Endodermal cell (in vitro differentiated cells): ENCODE results near the gene ZNF680. TPM values are rescaled to one million over a fixed set of nuclear protein-coding genes. Genes with fewer than 3 reads are reported as not detected.

Source experiments
- DNase-seq: peaks from one replicate; pipeline ENCODE4 v3.0.0-alpha.2; 2017
- H3K27ac ChIP-seq: 2 replicates; pipeline ENCODE4 v1.5.1; 2013; ENCODE audit warnings: mild to moderate bottlenecking, low read depth, low read length, moderate library complexity
- H3K27me3 ChIP-seq: 2 replicates; pipeline ENCODE4 v1.6.1; 2013; ENCODE audit warnings: mild to moderate bottlenecking, low read length, moderate library complexity; ENCODE audit not compliant: insufficient read depth, control insufficient read depth, poor library complexity, severe bottlenecking
- H3K36me3 ChIP-seq: 2 replicates; pipeline ENCODE4 v1.7.0; 2013; ENCODE audit warnings: mild to moderate bottlenecking, low read length, moderate library complexity; ENCODE audit not compliant: control insufficient read depth, insufficient read depth
- H3K4me1 ChIP-seq: one replicate; pipeline ENCODE4 v1.7.0; 2013; ENCODE audit warnings: low read length; ENCODE audit not compliant: control insufficient read depth, insufficient read depth
- H3K4me3 ChIP-seq: 2 replicates; pipeline ENCODE4 v1.5.1; 2013; ENCODE audit warnings: mild to moderate bottlenecking, low read length, moderate library complexity
- H3K9ac ChIP-seq: 2 replicates; pipeline ENCODE4 v1.6.1; 2013; ENCODE audit warnings: mild to moderate bottlenecking, low read length, moderate library complexity; ENCODE audit not compliant: poor library complexity, severe bottlenecking; ENCODE audit errors: extremely low read depth
- H3K9me3 ChIP-seq: 2 replicates; pipeline ENCODE4 v1.6.1; 2013; ENCODE audit warnings: mild to moderate bottlenecking, low read length, moderate library complexity; ENCODE audit not compliant: control insufficient read depth
- H3K27ac Mint-ChIP-seq: 2 replicates; pipeline ENCODE4 v1.8.0; 2020; ENCODE audit warnings: mixed read lengths
- H3K27me3 Mint-ChIP-seq: 2 replicates; pipeline ENCODE4 v1.8.0; 2021; ENCODE audit warnings: mild to moderate bottlenecking, mixed read lengths; ENCODE audit not compliant: insufficient read depth
- H3K36me3 Mint-ChIP-seq: 2 replicates; pipeline ENCODE4 v1.8.0; 2020; ENCODE audit warnings: low read depth, mixed read lengths
- H3K4me1 Mint-ChIP-seq: 2 replicates; pipeline ENCODE4 v1.8.0; 2020; ENCODE audit warnings: mixed read lengths
- H3K4me3 Mint-ChIP-seq: 2 replicates; pipeline ENCODE4 v1.8.0; 2020; ENCODE audit warnings: mild to moderate bottlenecking, moderate library complexity, mixed read lengths
- H3K9me3 Mint-ChIP-seq: 2 replicates; pipeline ENCODE4 v1.8.0; 2020; ENCODE audit warnings: mild to moderate bottlenecking, mixed read lengths
- CTCF ChIP-seq: fragments of 200-600 bp; sonication (generic); conservative IDR thresholded peaks from 2 replicates; pipeline ENCODE4 v1.5.0; 2021; ENCODE audit warnings: antibody characterized with exemption, mild to moderate bottlenecking
- WGBS, 2 experiments: methylation state at CpG; one replicate each; pipeline versions ENCODE4 v1.1.5 to v1.1.7; 2013; ENCODE audit warnings: missing lambda C conversion rate in 2 of 2, mixed read lengths in 1 of 2; ENCODE audit not compliant: insufficient coverage in 1 of 2, insufficient read length in 1 of 2; 5-methylcytosine and 5-hydroxymethylcytosine counted together
- total RNA-seq, 2 donors: library from RNA; stranded (reverse); fragmentation: NEBNext Ultra II Directional in 1 of 2; extraction: Animal tissue kit (Norgen Biotek cat#: 25700) in 1 of 2; gene quantifications; 2 replicates in 1 of 2; 3 replicates in 1 of 2; pipeline ENCODE4 v1.2.1, GENCODE V29; 2021

ZNF680 gene
- total RNA-seq, 2 donors from 2014 or later = 14.6 to 19.5 TPM

- Mint-ChIP-seq H3K27me3 (no peaks in the 10 kb centered on the region), H3K27ac (no peak overlapping the region), H3K9me3 (peaks cover 75% of the 10 kb centered on the region), H3K36me3 (peaks cover 2% of the 10 kb centered on the region), H3K4me3 (no peak overlapping the region), H3K4me1 (no peaks in the 10 kb centered on the region)
- Histone ChIP-seq H3K4me1 (no peaks in the 10 kb centered on the region), H3K9ac (no peak overlapping the region), H3K27me3 (no peaks in the 10 kb centered on the region), H3K36me3 (no peaks in the 10 kb centered on the region), H3K4me3 (no peak overlapping the region), H3K27ac (no peak overlapping the region), H3K9me3 (peaks cover 31% of the 10 kb centered on the region)
- 85 to 100% methylated on average over 1 of the region's 1 CpG for WGBS, 2 experiments
- DNase-seq = no peak
- no peak for TF ChIP-seq CTCF
Observed at GRCh38 chr7:64498270-64498669, 64.6 kb downstream of the ZNF680 start.

- H3K27me3 ChIP-seq = no peaks in the 10 kb centered on the region
- no peak for DNase-seq
- no peak overlapping the region for H3K27ac ChIP-seq
- Mint-ChIP-seq H3K27me3 (no peaks in the 10 kb centered on the region), H3K4me1 (no peaks in the 10 kb centered on the region), H3K36me3 (no peaks in the 10 kb centered on the region), H3K4me3 (no peak overlapping the region), H3K9me3 (peaks cover 69% of the 10 kb centered on the region), H3K27ac (no peak overlapping the region)
- no peak overlapping the region for H3K9ac ChIP-seq
- no peaks in the 10 kb centered on the region for H3K36me3 ChIP-seq
- TF ChIP-seq CTCF = no peak
- WGBS, 2 experiments = 83 to 85% methylated on average over 10 to 26 of the region's 26 CpGs
- H3K9me3 ChIP-seq = peaks cover 44% of the 10 kb centered on the region
- no peak overlapping the region for H3K4me3 ChIP-seq
- no peaks in the 10 kb centered on the region for H3K4me1 ChIP-seq
Observed at GRCh38 chr7:64494912-64495461, 67.9 kb downstream of the ZNF680 start.

GRCh38 chr7:64485623-64486022, 77.2 kb downstream of the ZNF680 start:
- H3K4me1 Mint-ChIP-seq = no peaks in the 10 kb centered on the region
- Histone ChIP-seq H3K27me3 (no peaks in the 10 kb centered on the region), H3K4me3 (no peak overlapping the region), H3K9me3 (peaks cover 82% of the 10 kb centered on the region), H3K9ac (no peak overlapping the region), H3K27ac (no peak overlapping the region), H3K36me3 (no peaks in the 10 kb centered on the region), H3K4me1 (no peaks in the 10 kb centered on the region)
- H3K9me3 Mint-ChIP-seq = peaks cover 83% of the 10 kb centered on the region
- WGBS, 2 experiments = 56% methylated on average over 1 of the region's 1 CpG; no CpG with 5 or more reads in 1 of the 2 experiments
- H3K36me3 Mint-ChIP-seq = no peaks in the 10 kb centered on the region
- H3K27me3 Mint-ChIP-seq = no peaks in the 10 kb centered on the region
- H3K27ac Mint-ChIP-seq = no peak overlapping the region
- H3K4me3 Mint-ChIP-seq = no peak overlapping the region
- no peak for DNase-seq
- no peak for TF ChIP-seq CTCF

Other genes with a start within 250 kb of the ZNF680 start
- gene ZNF736, start 249.1 kb downstream of the ZNF680 start, total RNA-seq = not detected
- gene ZNF107, start 103.1 kb upstream of the ZNF680 start, total RNA-seq = 10 to 100 TPM; 16.9 to 17.9 TPM
- gene ZNF138, start 231.4 kb upstream of the ZNF680 start, total RNA-seq = 10 to 100 TPM; 28.0 to 32.9 TPM